Middle frontal gyrus (tissue), 1 donor: ENCODE data around the gene NUDT7.

Source experiments
- DNase-seq: peaks from one replicate; pipeline ENCODE4 v3.0.0-alpha.2; 2015; ENCODE audit warnings: low spot score; ENCODE audit errors: extremely low spot score

Gene NUDT7

GRCh38 chr16:77722309-77723107 lies at the start of gene NUDT7:
TSS of gene NUDT7 (plus strand) at chr16:77722514. CDS start at chr16:77722583, 69 bp downstream.
- DNase-seq = peak; percentile 91

GRCh38 chr16:77674888-77675287 lies 47.4 kb upstream of the NUDT7 start:
- DNase-seq = no peak

GRCh38 chr16:77675464-77676324 lies 46.6 kb upstream of the NUDT7 start:
- peak; percentile 66 for DNase-seq

GRCh38 chr16:77677129-77677528 lies 45.2 kb upstream of the NUDT7 start:
- no peak for DNase-seq

- DNase-seq = no peak
Measured at GRCh38 chr16:77679391-77679790, 42.9 kb upstream of the NUDT7 start.

GRCh38 chr16:77679901-77680300 lies 42.4 kb upstream of the NUDT7 start:
- no peak for DNase-seq

GRCh38 chr16:77680496-77680895 lies 41.8 kb upstream of the NUDT7 start:
- DNase-seq = no peak

GRCh38 chr16:77682586-77682985 lies 39.7 kb upstream of the NUDT7 start:
- no peak for DNase-seq

GRCh38 chr16:77683397-77684180 lies 38.7 kb upstream of the NUDT7 start:
- DNase-seq = no peak

- DNase-seq = no peak
Measured at GRCh38 chr16:77684181-77684526, 38.2 kb upstream of the NUDT7 start.

- DNase-seq = no peak
Measured at GRCh38 chr16:77686385-77686784, 35.9 kb upstream of the NUDT7 start.

- no peak for DNase-seq
Measured at GRCh38 chr16:77689971-77690370, 32.3 kb upstream of the NUDT7 start.

GRCh38 chr16:77690416-77690815 lies 31.9 kb upstream of the NUDT7 start:
- DNase-seq = no peak

- DNase-seq = no peak
Measured at GRCh38 chr16:77692612-77693011, 29.7 kb upstream of the NUDT7 start.

GRCh38 chr16:77696149-77696548 lies 26.2 kb upstream of the NUDT7 start:
- no peak for DNase-seq

- DNase-seq = no peak
Measured at GRCh38 chr16:77700846-77701245, 21.5 kb upstream of the NUDT7 start.

GRCh38 chr16:77705351-77705750 lies 17.0 kb upstream of the NUDT7 start:
- no peak for DNase-seq

GRCh38 chr16:77711179-77711578 lies 11.1 kb upstream of the NUDT7 start:
- DNase-seq = no peak

GRCh38 chr16:77711775-77712174 lies 10.5 kb upstream of the NUDT7 start:
- no peak for DNase-seq

GRCh38 chr16:77715145-77715544 lies 7.2 kb upstream of the NUDT7 start:
- DNase-seq = no peak

- DNase-seq = no peak
Measured at GRCh38 chr16:77721752-77722308, 484 bp upstream of the NUDT7 start.
